Measurements from ENCODE around the gene UACA.
"Not testable (repeated sequence)": the region's sequence is repeated elsewhere in the genome, so short reads cannot be mapped to it uniquely, and the experiment has no call there.

The UACA gene

DNA sequence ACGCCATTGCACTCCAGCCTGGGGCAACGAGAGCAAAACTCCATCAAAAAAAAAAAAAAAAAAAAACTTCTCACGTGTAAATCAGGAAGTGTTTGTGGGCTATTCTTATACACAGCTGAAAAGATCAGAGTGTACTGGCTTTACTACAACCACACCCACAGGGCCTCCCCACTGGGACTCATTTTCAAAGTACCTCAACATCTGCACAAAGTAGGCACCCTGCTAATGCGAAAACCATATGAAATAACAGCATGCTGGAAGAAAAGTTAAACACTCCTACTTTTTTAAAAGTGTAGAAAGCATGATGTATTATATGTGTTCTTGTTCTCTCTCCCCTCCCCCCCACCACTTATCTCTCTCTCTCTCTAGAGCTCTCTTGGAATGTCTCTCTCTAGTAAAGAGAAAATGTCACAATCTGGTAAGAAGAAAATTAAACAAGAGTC, 11.1 kb downstream of the UACA start:
- no peak for DNase-seq (ENCODE audit: low read depth, low spot score)

DNA sequence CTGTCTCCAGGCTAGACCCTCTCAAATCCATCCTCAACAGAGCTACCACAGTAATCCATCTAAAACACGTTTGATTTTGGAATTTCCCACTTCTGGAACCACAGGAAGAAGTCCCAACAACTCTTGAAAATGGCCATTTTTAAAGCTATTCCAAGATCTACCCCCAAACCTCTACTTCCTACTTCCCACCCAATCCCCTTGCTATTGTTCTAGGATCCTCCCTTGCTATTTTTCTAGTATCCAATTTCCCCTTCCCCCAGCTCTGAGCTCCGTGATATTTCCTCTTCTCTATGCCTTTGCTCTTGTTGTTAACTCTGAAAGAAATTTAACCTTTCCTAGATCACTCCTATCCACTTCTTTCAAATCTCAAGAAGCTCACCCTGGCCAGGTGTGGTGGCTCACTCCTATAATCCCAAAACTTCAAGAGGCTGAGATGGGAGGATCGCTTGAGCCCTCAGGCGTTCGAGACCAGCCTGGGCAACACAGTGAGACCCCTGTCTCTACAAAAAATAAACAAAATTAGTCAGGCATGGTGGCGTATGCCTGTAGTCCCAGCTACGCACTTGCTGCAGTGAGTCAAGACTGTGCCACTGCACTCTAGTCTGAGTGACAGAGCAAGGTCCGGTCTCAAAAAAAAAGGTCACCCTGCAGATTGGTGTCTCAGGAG, 13.0 kb downstream of the UACA start:
- no peak for DNase-seq (ENCODE audit: low read depth, low spot score)

DNA sequence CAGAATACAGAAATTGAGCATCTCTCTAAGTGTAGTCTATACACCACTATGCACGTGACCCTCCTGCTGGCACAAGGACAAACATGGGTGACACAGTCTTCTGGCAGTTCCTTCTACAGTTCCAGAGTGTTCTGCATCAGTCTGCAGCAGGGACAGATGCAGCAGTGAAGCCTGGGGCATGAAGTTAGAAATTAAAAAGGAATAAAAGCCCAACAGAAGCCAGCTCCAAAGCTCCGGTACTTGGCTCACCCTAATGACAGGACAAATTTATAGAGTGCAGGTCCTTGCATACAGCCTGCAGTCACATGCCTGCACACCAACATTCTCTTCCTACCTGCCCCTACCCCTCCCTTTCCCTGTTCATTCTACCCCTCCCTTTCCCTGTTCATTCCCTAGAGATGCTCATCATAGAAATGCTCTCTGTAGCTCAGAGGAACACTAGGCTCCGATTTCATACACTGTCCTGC, 15.0 kb downstream of the UACA start:
- DNase-seq (ENCODE audit: low read depth, low spot score) = no peak

DNA sequence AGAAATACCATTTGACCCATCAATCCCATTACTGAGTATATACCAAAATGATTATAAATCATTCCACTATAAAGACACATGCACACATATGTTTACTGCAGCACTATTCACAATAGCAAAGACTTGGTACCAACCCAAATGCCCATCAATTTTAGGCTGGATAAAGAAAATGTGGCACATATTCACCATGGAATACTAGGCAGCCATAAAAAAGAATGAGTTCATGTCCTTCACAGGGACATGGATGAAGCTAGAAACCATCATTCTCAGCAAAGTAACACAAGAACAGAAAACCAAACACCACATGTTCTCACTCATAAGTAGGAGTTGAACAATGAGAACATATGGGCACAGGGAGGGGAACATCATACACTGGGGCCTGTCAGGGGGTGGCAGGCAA, 16.8 kb downstream of the UACA start:
- DNase-seq (ENCODE audit: low read depth, low spot score) = not testable (repeated sequence)

DNA sequence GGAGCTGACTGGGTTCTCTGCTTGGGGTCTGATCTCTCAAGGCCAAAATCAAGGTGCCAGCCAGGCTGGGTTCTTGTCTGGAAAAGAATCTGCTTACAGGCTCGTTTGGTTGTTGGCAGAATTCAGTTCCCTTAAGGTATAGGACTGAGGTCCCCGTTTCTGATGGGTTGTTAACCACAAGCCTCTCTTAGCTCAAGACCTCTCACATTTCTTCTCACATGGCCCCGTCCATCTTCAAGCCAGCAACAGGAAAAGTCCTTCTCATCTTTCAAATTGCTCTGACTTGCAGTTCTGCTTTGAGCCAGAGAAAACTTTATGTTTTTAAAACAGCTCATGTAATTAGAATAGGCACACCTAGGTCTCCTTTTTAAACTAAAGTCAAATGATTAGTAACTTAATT, 20.4 kb downstream of the UACA start:
- DNase-seq (ENCODE audit: low read depth, low spot score) = no peak

DNA sequence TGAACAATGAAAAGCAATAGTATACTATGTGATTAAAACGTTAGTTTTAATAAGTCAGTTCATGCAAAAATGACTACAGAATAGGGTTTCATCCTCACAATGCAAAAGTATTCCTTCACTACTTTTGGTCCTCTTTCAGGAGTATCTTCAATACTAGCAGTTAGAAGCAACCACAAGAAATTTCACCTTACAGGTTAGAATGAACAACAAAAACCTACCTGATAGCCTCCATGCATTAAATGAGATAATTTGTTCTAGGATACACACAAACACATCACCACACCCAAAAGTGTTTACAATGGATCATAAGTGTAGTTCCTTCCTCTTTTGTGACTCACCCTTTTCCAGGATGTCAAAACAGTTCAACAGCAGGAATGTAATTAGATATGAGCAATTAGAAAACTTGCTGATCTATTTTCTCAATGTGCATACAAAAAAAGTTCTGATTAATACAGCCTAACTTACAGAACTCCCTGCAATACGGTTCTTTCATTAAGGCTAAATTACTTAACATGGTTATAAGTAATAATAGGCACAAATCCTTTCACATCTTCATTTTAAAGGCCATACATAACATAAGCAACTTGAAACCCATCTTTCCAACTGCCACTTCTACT, 21.6 kb downstream of the UACA start:
- no peak for DNase-seq (ENCODE audit: low read depth, low spot score)

DNA sequence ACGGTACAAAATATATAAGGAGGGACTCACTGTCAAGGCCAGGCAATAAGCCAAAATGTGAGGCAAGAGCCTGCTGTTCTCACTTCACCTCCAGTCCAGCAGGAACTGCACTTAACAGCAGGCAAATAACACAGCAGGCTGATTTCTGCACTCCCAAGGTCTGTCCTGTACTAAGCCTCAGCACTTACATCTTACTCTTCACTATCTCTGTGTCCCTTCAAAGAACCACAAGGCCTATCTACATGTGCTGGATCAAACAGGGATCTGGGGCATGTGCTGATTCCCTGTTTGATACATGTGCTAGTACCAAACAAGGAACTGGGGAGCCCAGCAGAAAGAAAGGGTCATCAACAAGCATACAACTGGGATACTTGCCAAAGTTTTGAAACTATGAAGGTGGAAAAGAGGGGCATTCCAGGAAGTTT, 22.2 kb downstream of the UACA start:
- no peak for DNase-seq (ENCODE audit: low read depth, low spot score)

DNA sequence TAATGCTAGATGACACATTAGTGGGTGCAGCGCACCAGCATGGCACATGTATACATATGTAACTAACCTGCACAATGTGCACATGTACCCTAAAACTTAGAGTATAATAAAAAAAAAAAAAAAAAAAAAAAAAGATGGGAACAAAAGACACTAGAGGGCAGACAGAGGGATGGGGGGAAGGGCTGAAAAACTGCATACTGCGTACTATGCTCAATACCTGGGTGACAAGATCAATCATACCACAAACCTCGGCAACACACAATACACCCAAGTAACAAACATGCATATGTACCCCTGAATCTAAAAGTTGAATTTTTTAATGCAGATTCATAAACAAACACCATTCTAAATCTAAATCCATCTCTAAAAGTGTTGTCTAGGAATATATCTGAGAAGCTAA, 28.3 kb downstream of the UACA start:
- not testable (repeated sequence) for DNase-seq (ENCODE audit: low read depth, low spot score)

DNA sequence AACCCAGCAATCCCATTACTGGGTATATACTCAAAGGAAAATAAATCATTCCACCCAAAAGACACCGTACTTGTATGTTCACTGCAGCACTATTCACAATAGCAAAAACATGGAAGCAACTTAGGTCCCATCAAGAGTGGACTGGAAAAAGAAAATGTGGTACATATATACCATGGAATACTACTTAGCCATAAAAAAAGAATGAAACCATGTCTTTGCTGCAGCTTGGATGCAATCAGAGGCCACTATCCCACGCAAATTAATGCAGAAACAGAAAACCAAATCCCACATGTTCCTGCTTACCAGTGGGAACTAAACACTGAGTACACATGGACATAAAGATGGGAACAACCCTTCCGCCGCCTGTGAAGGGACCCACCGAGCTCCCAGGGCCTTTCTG, 34.2 kb downstream of the UACA start:
- DNase-seq (ENCODE audit: low read depth, low spot score) = no peak

DNA sequence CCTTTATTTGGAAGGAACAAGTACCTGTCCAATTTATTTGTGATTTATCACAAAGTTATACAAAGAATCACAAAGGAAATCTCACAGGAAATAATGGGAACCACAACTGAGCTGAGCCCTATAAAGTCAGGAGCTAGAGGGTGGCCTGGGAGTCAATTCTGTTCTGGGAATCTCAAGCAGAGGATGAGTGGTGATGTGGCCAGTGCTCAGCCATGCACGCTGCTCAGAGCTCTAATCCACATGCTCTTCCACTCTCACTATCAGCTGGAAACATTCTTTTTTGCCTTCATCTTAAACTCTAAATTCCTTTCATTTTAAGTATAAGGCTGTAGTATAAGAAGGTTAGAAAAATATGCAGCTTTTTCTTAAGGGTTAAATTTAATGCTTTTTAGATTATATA, 36.6 kb downstream of the UACA start:
- DNase-seq (ENCODE audit: low read depth, low spot score) = no peak

DNA sequence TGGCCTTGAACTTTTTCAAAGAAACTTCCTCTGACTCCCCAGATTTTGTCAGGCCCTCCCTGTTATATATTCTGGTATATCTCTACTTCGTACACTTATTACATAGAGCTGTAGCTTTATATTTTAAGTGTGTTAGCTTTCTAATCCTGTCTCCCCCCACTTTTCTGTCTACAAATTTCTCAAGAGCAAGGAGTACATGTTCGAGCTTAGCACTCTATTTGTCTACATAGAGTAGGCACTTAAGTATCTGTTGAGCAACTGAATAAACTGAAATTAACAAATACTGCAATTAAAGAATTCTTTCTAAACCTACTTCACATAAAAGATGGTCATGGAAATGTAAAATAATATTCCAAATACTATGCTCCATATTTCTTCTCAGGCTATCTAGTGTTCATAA, 39.4 kb downstream of the UACA start:
- DNase-seq (ENCODE audit: low read depth, low spot score) = no peak

DNA sequence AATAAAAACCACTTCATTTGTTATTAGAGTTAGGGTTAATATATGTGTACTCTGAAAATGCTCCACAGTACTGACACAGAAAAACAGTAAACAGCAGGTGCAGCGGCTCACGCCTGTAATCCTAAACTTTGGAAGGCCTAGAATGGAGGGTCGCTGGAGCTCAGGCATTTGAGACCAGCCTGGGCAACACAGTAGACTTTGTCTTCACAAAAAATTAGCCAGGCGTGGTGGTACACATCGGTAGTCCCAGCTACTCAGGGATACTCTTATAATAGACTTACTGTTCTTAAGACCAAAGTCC, 40.3 kb downstream of the UACA start:
- DNase-seq (ENCODE audit: low read depth, low spot score) = no peak

DNA sequence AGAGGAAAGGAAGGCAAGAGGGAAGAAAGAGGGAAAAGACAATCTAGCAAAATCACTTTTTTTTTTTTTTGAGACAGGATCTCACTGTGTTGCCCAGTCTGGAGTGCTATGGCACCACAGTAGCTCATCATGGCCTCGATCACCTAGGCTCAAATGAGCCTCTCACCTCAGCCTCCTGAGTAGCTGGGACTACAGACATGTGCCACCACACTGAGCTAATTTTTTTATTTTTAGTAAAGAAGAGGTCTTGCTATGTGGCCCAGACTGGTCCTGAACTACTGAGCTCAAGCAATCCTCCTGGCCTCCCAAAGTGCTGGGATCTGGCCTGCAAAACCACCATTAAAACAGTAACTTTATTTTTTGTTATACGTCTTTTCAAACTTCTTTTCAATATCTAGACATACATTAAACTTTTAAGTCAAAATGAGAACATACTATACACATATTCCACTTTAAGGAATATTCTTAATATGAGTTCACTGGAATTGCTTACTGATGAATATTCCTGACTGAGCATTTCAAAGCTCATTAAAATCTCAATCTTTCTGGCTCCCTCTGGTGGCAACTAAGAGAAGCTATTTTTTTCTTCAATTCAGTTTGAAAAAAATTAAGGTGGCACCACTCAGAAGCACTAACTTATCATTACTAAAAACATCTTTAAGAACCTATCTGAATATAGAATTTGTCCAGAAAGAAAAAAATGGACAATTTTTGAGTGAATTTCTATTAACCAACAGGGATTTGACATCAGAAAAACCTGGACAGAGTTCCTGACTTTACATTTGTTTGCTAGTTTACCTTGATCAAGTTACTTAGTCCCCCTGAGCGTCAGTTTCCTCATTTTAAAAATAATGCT, 40.9 kb downstream of the UACA start:
- no peak for DNase-seq (ENCODE audit: low read depth, low spot score)

DNA sequence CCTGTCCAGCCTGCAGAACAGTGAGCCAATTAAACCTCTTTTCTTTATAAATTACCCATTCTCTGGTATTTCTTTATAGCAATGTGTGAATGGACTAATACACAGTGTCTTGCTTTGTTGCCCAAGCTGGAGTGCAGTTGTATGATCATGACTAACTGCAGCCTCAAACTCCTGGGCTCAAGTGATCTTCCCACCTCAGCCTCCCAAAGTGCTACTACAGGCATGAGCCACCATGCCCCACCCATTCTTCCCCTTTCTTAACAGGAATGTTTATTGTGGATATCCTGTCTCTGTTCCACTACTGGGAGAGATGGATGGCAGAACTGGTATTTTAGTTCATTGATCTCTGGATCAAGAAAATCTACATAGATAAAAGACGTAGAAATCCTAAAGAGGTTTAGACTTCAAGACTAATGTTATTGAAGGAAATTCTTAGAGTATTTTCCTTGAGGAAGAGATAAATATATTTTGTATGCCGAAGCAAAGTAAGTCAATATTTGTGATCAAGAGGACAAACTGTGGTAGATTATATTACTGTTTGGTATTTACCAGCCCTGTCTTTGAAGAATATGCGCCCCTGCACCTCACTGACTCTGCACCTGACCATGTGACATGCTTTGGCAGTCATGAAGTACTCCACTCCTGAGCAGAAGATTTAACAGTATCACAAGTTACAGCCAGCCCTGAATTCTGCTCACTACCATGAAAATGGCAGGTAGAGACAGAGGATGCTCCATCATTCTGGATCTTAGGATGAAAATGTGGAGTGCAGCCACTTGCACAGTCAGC, 42.9 kb downstream of the UACA start:
- no peak for DNase-seq (ENCODE audit: low read depth, low spot score)

DNA sequence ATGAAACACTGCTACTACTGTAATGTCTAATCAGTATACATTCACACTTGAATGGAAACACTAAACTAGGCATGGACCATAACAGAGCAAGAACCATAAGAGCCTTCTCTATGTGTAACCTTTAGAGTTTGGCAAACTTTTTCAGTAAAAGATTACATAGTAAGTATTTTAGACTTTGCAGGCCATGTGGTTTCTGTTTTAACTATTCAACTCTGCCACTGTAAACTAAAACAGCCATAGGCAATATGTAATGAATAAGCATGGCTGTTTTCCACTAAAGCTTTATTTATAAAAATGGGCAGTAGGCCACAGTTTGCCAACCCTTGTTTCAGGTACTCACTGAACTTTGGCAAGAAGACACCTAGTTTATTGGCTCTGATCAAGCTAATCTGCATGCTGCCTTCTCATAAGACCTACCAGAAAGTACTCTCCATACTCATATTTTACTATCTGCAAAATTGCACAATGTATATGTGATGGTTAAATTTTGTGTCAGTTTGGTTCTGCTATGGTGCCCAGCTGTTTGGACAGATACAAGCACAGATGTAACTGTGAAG, 46.0 kb downstream of the UACA start:
- DNase-seq (ENCODE audit: low read depth, low spot score) = no peak

DNA sequence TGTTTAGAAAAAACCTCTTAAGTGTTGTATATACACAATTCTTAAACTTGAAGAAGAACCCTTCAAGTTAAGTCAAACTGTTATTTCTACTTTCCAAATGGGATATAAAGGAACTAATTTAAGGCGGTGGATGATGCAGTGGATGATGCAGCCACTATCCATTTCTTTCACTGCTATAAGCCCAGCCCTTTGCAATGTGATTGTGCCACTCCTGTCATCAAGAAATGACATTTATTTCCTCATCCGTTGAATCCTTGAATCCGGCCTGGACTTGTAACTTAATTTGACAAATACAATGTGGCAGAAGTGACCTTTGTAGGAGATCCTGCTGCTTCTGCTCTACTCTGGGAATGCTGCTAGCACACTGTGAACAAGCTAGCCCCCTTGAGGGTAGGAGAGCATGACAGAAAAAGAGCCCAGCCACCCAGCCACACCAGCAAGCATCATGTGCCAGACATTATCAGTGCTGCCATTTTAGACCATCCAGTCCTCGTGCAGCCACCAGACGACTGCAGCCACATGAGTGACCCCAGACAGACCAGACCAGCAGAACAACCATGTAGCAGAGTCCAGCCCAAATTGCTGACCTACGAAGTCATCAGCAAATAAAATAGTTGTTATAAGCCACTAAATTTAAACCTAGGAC, 47.4 kb downstream of the UACA start:
- no peak for DNase-seq (ENCODE audit: low read depth, low spot score)

DNA sequence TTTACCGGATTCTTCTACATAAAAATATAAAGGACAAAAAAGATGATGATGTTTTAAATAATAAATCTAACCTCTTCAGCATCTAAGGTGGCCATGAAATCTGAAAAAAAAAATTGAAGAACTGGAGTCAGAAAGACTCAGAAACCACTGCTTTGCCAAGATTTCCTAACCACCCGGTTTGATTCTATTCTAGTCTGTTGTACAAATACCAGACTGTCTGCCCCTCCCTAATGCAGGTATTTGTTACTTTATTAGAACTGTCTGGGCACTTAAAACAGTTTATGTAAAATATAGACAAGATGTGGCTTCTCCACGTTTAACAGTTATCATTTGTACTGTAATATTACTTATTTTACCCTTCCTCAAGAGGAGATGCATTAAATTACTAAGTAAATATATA, 48.8 kb downstream of the UACA start:
- no peak for DNase-seq (ENCODE audit: low read depth, low spot score)

DNA sequence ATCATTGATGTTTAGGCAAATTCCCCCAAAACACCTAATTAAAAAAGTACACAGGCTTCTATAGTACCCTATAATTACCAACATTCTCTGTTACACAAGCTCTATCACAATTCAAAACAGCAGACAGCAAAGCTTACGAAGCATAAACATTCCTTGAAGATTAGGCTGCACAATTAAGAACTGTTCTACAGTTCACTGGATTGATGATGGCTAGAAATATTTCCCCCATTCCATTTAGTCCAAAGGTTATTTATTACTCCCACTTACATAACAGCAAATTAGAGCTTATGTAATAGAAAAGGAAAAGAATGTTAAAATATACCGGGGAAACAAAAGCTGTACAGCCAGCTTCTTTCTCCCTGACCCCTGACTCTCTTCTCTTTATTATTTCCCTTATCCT, 49.3 kb downstream of the UACA start:
- DNase-seq (ENCODE audit: low read depth, low spot score) = no peak

DNA sequence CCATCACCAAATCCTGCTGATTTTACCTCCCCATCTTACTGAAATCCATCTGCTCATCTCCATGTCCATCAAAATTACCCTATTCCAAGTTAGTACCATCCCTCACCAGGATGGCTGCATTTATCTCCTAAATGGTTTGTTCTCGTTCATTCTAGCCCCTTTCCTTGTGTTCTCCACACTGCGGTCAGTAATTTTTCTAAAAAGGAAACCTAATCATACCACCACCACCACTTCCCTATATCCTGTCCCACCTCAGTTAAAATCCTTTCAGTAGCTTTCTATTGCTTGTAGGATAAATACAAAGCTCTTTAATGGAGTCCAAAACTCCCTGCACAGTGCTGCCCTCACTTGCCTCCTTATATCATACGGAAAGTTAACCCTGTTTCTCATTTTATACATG, 51.1 kb downstream of the UACA start:
- DNase-seq (ENCODE audit: low read depth, low spot score) = no peak

DNA sequence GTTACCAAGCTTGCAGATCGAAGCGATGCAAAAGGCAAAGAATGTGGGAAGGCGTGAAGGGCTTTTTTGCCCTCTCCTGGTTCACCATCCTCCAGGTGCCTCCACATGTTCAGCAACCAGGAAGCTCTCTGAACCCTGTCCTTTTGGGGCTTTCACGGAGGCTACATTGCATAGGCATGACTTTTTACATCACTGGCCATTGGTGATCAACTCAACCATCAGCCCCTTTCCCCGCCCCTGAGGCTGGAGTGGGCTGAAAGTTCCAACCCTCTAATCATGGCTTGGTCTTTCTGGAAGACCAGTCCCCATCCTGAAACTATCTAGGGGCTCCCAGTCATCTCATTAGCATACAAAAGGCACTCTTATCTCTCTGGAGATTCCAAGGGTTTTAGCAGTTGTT, 52.6 kb downstream of the UACA start:
- DNase-seq (ENCODE audit: low read depth, low spot score) = no peak

DNA sequence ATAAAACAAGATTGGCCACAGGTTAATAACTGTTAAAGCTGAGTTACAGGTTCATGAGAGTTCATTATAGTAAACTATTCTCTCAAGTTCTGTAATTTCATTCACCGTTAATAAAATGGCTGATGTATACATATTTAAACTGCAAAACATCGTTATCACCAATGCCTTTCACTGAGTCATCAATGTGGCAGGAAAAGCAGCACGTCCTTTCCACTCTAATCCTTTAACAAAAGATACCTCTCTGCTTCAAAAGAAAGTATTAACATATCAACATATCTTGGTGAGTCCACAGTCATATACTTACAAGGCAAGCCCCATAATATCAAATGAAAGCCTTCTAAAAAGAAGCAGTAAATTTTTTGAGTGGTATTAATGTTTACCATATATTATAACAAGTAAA, 54.5 kb downstream of the UACA start:
- no peak for DNase-seq (ENCODE audit: low read depth, low spot score)
